MM.1S (cell line): Measurements from ENCODE around the gene DIP2C.

ENCODE experiments used
- EZH2phosphoT487 ChIP-seq: fragments of 300-600 bp; sonication (generic); IDR thresholded peaks from 2 replicates; pipeline ENCODE4 v1.6.1; 2018; ENCODE audit warnings: antibody characterized with exemption, low read length
- TF ChIP-seq, protein P1 (sequence below): fragments of 300-600 bp; sonication (generic); IDR thresholded peaks from 2 replicates; pipeline ENCODE4 v1.5.1; 2016; ENCODE audit warnings: antibody characterized with exemption, low read length, mixed read lengths

- TF ChIP-seq, protein P1, sequence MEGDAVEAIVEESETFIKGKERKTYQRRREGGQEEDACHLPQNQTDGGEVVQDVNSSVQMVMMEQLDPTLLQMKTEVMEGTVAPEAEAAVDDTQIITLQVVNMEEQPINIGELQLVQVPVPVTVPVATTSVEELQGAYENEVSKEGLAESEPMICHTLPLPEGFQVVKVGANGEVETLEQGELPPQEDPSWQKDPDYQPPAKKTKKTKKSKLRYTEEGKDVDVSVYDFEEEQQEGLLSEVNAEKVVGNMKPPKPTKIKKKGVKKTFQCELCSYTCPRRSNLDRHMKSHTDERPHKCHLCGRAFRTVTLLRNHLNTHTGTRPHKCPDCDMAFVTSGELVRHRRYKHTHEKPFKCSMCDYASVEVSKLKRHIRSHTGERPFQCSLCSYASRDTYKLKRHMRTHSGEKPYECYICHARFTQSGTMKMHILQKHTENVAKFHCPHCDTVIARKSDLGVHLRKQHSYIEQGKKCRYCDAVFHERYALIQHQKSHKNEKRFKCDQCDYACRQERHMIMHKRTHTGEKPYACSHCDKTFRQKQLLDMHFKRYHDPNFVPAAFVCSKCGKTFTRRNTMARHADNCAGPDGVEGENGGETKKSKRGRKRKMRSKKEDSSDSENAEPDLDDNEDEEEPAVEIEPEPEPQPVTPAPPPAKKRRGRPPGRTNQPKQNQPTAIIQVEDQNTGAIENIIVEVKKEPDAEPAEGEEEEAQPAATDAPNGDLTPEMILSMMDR, result no peak
- no peak for TF ChIP-seq EZH2phosphoT487
Observed at GRCh38 chr10:549391-549790, 140.1 kb downstream of the DIP2C start.
